Endothelial cell (in vitro differentiated cells): ENCODE measurements around the gene IGSF6. TPM values are rescaled to one million over a fixed set of nuclear protein-coding genes. Genes with fewer than 3 reads are reported as not detected.

Experiments used
- DNase-seq: peaks from one replicate; pipeline ENCODE4 v3.0.0; 2021; ENCODE audit warnings: low spot score
- H3K27ac Mint-ChIP-seq: one replicate; pipeline ENCODE4 v1.8.0; 2021; ENCODE audit warnings: mixed read lengths, inconsistent platforms; ENCODE audit not compliant: unreplicated experiment
- H3K27me3 Mint-ChIP-seq: one replicate; pipeline ENCODE4 v1.8.0; 2021; ENCODE audit warnings: mild to moderate bottlenecking, moderate library complexity, mixed read lengths, inconsistent platforms; ENCODE audit not compliant: unreplicated experiment
- H3K36me3 Mint-ChIP-seq: one replicate; pipeline ENCODE4 v1.8.0; 2021; ENCODE audit warnings: mild to moderate bottlenecking, low read depth, mixed read lengths, inconsistent platforms; ENCODE audit not compliant: unreplicated experiment
- H3K4me1 Mint-ChIP-seq: one replicate; pipeline ENCODE4 v1.8.0; 2021; ENCODE audit warnings: mild to moderate bottlenecking, mixed read lengths, inconsistent platforms; ENCODE audit not compliant: unreplicated experiment
- H3K4me3 Mint-ChIP-seq: one replicate; pipeline ENCODE4 v1.8.0; 2021; ENCODE audit warnings: mild to moderate bottlenecking, mixed read lengths, inconsistent platforms; ENCODE audit not compliant: unreplicated experiment
- H3K9me3 Mint-ChIP-seq: one replicate; pipeline ENCODE4 v1.8.0; 2021; ENCODE audit warnings: mixed read lengths, inconsistent platforms; ENCODE audit not compliant: unreplicated experiment
- total RNA-seq: library from RNA; stranded (reverse); fragmentation: NEBNext Ultra II Directional; extraction: Animal tissue kit (Norgen Biotek cat#: 25700); gene quantifications from one replicate; pipeline ENCODE4 v1.2.1, GENCODE V29; 2021; ENCODE audit not compliant: unreplicated experiment
- TF ChIP-seq, protein P1 (sequence below): fragments of 200-600 bp; sonication (generic); IDR thresholded peaks from one replicate; pipeline ENCODE4 v1.5.0; 2021; ENCODE audit warnings: antibody characterized with exemption; ENCODE audit not compliant: unreplicated experiment

Gene IGSF6
- total RNA-seq, 1 donor from 2014 or later = not detected

DNA sequence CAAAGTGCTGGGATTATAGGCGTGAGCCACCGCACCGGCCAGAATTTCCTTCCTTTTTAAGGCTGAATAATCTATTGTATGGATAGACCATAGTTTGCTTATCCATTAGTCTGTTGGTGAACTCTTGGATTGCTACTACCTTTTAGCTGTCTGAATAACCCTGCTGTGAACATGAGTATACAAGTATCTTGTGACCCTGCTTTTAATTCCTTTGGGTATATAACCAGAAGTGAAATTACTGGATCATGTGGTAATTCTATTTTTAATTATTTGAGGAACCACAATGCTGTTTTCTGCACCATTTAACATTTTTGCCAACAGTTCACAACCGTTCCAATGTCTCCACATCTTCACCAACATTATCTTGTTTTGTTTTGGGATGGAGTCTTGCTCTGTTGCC is 6.7 kb upstream of the IGSF6 start:
- Mint-ChIP-seq H3K9me3 (no peaks in the 10 kb centered on the region), H3K27me3 (no peaks in the 10 kb centered on the region), H3K36me3 (no peaks in the 10 kb centered on the region), H3K4me1 (no peaks in the 10 kb centered on the region), H3K4me3 (no peak overlapping the region), H3K27ac (no peak overlapping the region)
- no peak for DNase-seq
- TF ChIP-seq, protein P1, sequence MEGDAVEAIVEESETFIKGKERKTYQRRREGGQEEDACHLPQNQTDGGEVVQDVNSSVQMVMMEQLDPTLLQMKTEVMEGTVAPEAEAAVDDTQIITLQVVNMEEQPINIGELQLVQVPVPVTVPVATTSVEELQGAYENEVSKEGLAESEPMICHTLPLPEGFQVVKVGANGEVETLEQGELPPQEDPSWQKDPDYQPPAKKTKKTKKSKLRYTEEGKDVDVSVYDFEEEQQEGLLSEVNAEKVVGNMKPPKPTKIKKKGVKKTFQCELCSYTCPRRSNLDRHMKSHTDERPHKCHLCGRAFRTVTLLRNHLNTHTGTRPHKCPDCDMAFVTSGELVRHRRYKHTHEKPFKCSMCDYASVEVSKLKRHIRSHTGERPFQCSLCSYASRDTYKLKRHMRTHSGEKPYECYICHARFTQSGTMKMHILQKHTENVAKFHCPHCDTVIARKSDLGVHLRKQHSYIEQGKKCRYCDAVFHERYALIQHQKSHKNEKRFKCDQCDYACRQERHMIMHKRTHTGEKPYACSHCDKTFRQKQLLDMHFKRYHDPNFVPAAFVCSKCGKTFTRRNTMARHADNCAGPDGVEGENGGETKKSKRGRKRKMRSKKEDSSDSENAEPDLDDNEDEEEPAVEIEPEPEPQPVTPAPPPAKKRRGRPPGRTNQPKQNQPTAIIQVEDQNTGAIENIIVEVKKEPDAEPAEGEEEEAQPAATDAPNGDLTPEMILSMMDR = no peak

DNA sequence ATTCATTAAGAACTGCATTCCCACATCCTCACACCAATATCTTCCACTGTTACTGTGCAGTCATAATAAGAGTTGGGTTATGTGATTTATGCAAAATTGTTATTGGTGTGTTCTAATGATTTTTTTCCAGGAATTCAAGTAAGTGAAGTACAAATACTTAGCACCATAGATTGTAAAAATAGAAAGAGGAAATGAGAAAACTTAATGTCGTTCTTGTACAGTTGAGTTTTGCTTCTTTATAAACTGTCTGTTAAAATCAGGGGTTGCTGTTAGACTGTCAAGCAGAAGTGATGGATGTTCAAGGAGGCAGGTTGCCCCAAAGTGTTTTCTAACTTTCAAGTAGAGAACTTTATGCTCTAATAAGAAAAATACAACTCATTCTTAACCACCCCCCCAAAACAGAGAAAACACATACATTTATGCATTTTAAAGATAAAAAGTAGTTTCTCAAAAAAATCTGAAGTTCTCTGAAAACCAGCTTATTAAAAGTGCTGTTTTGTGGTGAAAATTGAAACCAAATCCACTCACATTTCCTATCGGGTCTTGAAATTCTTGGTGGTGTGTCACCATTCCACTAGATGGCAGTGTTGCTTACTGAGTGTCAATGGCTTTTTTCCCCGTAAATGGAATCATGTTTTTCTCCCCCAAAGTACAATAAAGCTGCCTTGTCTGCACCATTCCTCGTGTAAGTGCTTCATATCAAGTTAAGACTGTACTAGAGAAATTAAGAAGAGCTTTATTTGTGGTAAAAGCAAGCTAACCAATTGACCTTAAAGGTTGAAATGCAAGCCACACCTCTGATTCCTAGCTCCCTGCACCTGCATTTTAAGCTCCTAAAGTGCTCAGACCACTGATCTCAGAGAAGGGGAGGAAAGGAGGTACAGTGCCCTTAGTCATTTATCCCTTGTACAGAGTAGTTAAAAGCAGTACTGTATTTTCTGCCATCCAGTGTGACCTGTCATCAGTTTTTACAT is 4.7 kb upstream of the IGSF6 start:
- peaks cover 4% of the 10 kb centered on the region for H3K36me3 Mint-ChIP-seq
- no peak overlapping the region for H3K27ac Mint-ChIP-seq
- no peaks in the 10 kb centered on the region for H3K4me1 Mint-ChIP-seq
- TF ChIP-seq, protein P1 = peak; percentile 86
- H3K27me3 Mint-ChIP-seq = no peaks in the 10 kb centered on the region
- DNase-seq = peak; percentile 38
- no peaks in the 10 kb centered on the region for H3K9me3 Mint-ChIP-seq
- H3K4me3 Mint-ChIP-seq = no peak overlapping the region

DNA sequence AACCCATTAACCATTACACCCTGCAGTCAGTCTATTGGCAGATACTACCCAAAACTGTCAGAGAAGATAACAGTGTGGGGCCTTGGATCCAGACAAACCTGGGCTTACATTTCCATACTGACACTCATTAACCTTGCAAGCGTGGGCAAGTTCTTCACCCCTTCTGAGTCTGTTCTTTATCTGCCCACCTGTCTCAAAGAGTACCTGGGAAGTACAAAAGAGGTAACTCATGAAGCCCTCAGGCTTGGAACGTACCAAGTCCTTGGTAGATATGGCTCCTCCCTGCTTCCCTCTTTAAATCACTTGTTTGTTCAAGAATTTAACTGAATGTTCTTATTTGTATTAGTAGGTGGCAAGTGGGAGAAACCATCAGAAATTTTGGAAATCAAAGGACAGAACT is 2.5 kb upstream of the IGSF6 start:
- no peak for DNase-seq
- Mint-ChIP-seq H3K9me3 (no peaks in the 10 kb centered on the region), H3K27ac (no peak overlapping the region), H3K27me3 (no peaks in the 10 kb centered on the region), H3K4me3 (no peak overlapping the region), H3K36me3 (peaks cover 4% of the 10 kb centered on the region), H3K4me1 (peaks cover 3% of the 10 kb centered on the region)
- TF ChIP-seq, protein P1 = no peak

DNA sequence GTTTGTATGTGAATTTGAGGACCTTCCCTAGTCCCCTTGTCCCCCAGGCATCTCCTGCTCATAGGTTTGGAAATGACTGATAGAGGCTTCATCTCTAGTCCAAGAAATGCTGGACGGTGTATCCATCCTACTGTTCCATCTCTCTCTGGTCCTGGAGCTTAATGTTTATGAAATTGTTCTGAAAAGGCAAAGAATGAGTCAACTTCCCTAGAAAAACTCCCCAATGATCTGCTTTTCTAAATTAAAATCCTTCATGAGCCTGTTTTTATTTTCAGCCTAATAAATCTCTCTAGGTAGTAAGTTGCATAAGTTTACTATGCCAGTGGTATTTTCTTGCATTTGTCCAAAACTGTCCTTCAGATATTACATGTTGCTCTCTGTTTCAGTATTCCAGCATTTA is 2.1 kb upstream of the IGSF6 start:
- Mint-ChIP-seq H3K4me1 (peaks cover 3% of the 10 kb centered on the region), H3K27me3 (no peaks in the 10 kb centered on the region), H3K4me3 (no peak overlapping the region), H3K36me3 (peaks cover 4% of the 10 kb centered on the region), H3K9me3 (no peaks in the 10 kb centered on the region), H3K27ac (no peak overlapping the region)
- no peak for DNase-seq
- TF ChIP-seq, protein P1 = no peak

DNA sequence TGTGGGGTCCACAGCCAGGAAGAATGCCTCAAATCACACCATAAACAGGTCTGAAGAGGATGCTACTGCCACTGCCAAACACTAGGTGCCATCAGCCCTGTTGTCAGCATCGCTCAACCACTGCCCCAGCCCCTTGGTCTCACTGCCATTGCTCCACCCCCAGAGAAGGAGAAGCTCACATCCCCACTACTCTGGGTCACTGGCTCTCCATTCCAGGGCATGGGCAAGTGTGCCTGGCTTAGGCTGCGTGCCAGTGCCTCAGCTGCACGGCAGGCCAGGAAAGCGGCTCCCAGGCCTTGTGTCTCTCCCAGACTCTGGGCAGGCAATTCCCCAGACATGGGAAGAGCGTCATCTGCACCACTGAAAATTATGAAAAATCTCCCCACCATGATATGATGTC is 1.2 kb upstream of the IGSF6 start:
- peaks cover 3% of the 10 kb centered on the region for H3K4me1 Mint-ChIP-seq
- no peak for DNase-seq
- H3K27me3 Mint-ChIP-seq = no peaks in the 10 kb centered on the region
- TF ChIP-seq, protein P1 = no peak
- H3K36me3 Mint-ChIP-seq = peaks cover 4% of the 10 kb centered on the region
- H3K4me3 Mint-ChIP-seq = no peak overlapping the region
- no peaks in the 10 kb centered on the region for H3K9me3 Mint-ChIP-seq
- H3K27ac Mint-ChIP-seq = no peak overlapping the region
